Parathyroid adenoma (tissue), 2 donors: Measurements from ENCODE around the gene PRR23E.

Experiments used
- H2AFZ ChIP-seq: fragments of 300-600 bp; sonication (generic); one replicate; pipeline ENCODE4 v1.7.0; 2017; ENCODE audit warnings: antibody characterized with exemption, mild to moderate bottlenecking
- H3K27ac ChIP-seq: fragments of 300-600 bp; sonication (generic); one replicate; pipeline ENCODE4 v1.7.0; 2017
- H3K27me3 ChIP-seq: fragments of 300-600 bp; sonication (generic); one replicate; pipeline ENCODE4 v1.7.0; 2017; ENCODE audit warnings: low read length; ENCODE audit not compliant: control insufficient read depth, insufficient read depth
- H3K36me3 ChIP-seq: fragments of 300-600 bp; sonication (generic); one replicate; pipeline ENCODE4 v1.7.0; 2017; ENCODE audit warnings: low read length; ENCODE audit not compliant: control insufficient read depth, insufficient read depth
- H3K4me1 ChIP-seq: fragments of 300-600 bp; sonication (generic); one replicate; pipeline ENCODE4 v1.7.0; 2017; ENCODE audit warnings: control low read depth
- H3K4me2 ChIP-seq: fragments of 300-600 bp; sonication (generic); one replicate; pipeline ENCODE4 v1.7.0; 2017; ENCODE audit warnings: low read length
- H3K4me3 ChIP-seq: fragments of 300-600 bp; sonication (generic); one replicate; pipeline ENCODE4 v1.7.0; 2017; ENCODE audit warnings: low read depth, low read length
- H3K79me2 ChIP-seq: fragments of 300-600 bp; sonication (generic); one replicate; pipeline ENCODE4 v1.7.0; 2017; ENCODE audit warnings: control low read depth
- H3K9ac ChIP-seq: fragments of 300-600 bp; sonication (generic); one replicate; pipeline ENCODE4 v1.7.0; 2017; ENCODE audit warnings: mild to moderate bottlenecking
- H3K9me3 ChIP-seq: fragments of 300-600 bp; sonication (generic); one replicate; pipeline ENCODE4 v1.7.0; 2017; ENCODE audit warnings: low read length; ENCODE audit not compliant: control insufficient read depth
- TF ChIP-seq, protein P1 (sequence below): fragments of 300-600 bp; sonication (generic); IDR thresholded peaks from one replicate; pipeline ENCODE4 v1.7.0; 2017; ENCODE audit warnings: antibody characterized with exemption, mild to moderate bottlenecking
- donor health status: primary hyperparathyroidism.

PRR23E gene

DNA sequence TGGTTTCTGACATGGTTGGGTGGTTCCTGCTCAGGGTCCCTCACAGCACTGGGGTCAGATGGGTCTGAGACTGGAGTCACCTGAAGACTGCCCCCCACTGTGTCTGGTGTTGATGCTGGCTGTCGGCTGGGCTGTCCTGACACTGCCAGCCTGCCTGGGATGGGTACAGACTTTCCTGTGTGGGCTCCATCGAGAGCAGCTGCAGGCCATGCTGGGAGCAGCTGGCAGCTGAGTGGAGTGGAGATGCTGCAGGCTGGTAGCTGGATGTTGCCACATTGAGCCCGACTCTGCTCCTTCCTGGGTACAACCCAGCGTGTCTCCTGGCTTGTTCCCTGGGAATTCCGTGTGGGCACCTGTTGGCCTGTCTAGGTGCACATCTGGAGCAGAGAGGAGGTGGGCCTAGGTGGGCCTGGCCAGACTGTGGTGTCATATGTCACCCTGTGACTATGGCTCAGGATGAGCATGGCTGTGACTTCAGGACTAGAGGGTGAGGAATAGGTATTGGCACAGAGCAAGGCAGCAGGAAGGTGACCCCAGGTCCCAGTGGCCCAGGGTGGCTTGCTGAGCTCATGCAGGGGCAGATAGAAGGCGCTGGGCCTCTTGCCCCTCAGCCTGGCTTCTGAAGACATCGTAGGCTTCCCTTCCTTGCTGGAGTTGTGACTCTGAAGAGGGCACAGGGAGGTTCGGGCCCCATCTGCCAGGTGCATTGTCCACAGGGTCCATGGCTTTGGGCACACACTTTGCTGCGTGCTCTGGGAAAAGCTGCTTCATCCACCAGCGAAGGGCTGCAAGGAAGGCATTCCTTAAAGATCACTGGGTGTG lies 40.0 kb upstream of the PRR23E start:
- Histone ChIP-seq H3K9me3 (no peaks in the 10 kb centered on the region), H3K4me2 (no peak overlapping the region), H3K79me2 (no peaks in the 10 kb centered on the region), H3K4me1 (no peaks in the 10 kb centered on the region), H3K4me3 (no peak overlapping the region), H2AFZ (no peak overlapping the region), H3K27ac (no peak overlapping the region), H3K9ac (no peak overlapping the region), H3K36me3 (no peaks in the 10 kb centered on the region), H3K27me3 (no peaks in the 10 kb centered on the region)
- TF ChIP-seq, protein P1, sequence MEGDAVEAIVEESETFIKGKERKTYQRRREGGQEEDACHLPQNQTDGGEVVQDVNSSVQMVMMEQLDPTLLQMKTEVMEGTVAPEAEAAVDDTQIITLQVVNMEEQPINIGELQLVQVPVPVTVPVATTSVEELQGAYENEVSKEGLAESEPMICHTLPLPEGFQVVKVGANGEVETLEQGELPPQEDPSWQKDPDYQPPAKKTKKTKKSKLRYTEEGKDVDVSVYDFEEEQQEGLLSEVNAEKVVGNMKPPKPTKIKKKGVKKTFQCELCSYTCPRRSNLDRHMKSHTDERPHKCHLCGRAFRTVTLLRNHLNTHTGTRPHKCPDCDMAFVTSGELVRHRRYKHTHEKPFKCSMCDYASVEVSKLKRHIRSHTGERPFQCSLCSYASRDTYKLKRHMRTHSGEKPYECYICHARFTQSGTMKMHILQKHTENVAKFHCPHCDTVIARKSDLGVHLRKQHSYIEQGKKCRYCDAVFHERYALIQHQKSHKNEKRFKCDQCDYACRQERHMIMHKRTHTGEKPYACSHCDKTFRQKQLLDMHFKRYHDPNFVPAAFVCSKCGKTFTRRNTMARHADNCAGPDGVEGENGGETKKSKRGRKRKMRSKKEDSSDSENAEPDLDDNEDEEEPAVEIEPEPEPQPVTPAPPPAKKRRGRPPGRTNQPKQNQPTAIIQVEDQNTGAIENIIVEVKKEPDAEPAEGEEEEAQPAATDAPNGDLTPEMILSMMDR: no peak

DNA sequence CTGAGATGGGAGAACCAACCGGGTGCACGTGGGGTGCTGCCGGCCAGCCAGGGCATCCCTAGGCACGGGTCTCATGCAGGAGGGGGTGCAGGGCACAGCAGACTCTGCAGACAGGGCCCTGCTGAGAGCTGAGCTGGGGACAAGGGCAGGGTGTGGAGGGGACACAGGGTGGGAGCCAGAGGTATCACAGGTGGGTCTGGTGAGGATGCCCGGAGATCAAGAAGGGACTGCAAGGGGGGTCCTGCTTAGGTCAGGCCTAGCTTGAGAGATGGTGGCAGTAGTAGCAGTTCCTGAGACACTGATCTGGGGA lies 39.5 kb upstream of the PRR23E start:
- Histone ChIP-seq H3K27ac (no peak overlapping the region), H3K9me3 (no peaks in the 10 kb centered on the region), H3K27me3 (no peaks in the 10 kb centered on the region), H3K79me2 (no peaks in the 10 kb centered on the region), H3K4me2 (no peak overlapping the region), H3K4me3 (no peak overlapping the region), H2AFZ (no peak overlapping the region), H3K36me3 (no peaks in the 10 kb centered on the region), H3K9ac (no peak overlapping the region), H3K4me1 (no peaks in the 10 kb centered on the region)
- TF ChIP-seq, protein P1: no peak

DNA sequence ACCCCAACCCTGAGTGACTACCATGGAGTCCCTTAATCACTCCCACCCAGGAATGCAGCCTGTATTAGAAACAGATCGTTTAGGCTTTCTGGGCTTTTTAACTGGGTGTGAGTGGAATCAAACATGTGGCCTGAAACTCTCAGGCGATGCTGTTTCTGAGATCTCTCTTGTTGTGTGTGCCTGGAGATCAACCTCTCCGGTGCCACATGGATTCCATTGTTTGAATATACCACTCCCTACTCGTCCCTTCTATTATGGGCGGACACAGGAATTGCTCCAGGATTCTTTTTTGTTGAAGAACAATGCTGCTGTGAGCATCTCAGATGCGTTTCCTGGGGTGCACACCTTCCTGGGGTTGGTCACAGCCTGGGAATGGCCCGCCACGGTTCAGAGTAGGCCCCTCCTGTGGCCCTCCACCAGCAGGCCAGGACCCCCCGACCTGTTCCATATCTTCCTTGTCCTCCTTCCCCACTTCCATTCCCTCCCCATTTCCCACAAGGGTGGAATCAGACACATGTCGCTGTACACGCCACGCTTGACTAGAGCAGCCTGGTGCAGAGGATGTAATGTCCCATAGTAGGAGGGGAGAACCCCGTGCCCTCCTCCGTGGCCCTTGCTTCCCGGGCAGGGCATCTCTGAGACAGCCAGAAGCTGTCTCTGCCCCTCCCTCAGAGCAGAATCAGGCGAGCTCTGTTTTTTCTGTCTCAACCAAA lies 36.4 kb upstream of the PRR23E start:
- no peak overlapping the region for H2AFZ ChIP-seq
- H3K9me3 ChIP-seq: no peaks in the 10 kb centered on the region
- TF ChIP-seq, protein P1: no peak
- no peaks in the 10 kb centered on the region for H3K36me3 ChIP-seq
- H3K4me3 ChIP-seq: no peak overlapping the region
- H3K27ac ChIP-seq: no peak overlapping the region
- no peaks in the 10 kb centered on the region for H3K4me1 ChIP-seq
- H3K4me2 ChIP-seq: no peak overlapping the region
- H3K27me3 ChIP-seq: no peaks in the 10 kb centered on the region
- no peaks in the 10 kb centered on the region for H3K79me2 ChIP-seq
- no peak overlapping the region for H3K9ac ChIP-seq

DNA sequence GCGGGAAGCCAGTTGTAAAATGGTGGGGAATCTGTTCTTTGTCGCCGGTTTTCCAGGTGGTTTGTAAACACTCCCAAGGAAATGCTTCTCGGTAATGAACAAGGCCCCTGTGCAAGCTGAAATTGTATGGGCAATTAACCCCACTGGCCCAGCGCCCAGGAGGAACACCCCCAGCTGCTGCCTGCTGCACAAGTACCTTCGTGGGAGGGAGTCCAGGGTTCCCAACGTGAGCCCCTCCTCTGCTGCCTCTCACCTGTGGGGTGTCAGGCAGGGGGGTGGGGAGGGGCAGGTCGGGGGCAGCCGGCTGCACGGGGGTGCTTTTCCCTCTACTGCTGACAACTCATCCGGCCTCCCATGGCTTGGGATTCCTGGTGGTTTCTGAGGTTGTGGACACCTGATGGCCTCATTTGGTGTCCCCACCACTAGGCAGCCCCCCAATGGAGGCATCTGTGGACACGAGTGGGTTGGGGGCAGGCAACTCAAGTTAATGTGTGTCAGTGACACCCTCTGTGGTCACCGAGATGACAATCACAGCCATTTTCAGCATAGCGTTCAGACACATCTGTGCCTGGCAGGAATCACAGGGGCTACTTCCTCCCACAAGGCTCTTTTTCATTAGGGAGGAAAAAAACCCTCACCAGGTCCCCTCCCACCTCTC lies 35.6 kb upstream of the PRR23E start:
- no peak overlapping the region for H3K9ac ChIP-seq
- H3K36me3 ChIP-seq: no peaks in the 10 kb centered on the region
- H3K4me1 ChIP-seq: no peaks in the 10 kb centered on the region
- no peak overlapping the region for H3K4me2 ChIP-seq
- TF ChIP-seq, protein P1: no peak
- no peaks in the 10 kb centered on the region for H3K79me2 ChIP-seq
- H3K27ac ChIP-seq: no peak overlapping the region
- H3K4me3 ChIP-seq: no peak overlapping the region
- no peaks in the 10 kb centered on the region for H3K9me3 ChIP-seq
- H2AFZ ChIP-seq: no peak overlapping the region
- no peaks in the 10 kb centered on the region for H3K27me3 ChIP-seq
